Stimulated activated CD8-positive, alpha-beta memory T cell treated with anti-CD3 and anti-CD28 coated beads, Interleukin-4, amount 100 ng/mL, for 48 hours (primary cell): ENCODE results near the gene NAGS.
"Not testable (repeated sequence)": the region's sequence is repeated elsewhere in the genome, so short reads cannot be mapped to it uniquely, and the experiment has no call there.

Experiments
- DNase-seq: peaks from one replicate; pipeline ENCODE4 v3.0.0-alpha.2; 2020

The NAGS gene

DNA sequence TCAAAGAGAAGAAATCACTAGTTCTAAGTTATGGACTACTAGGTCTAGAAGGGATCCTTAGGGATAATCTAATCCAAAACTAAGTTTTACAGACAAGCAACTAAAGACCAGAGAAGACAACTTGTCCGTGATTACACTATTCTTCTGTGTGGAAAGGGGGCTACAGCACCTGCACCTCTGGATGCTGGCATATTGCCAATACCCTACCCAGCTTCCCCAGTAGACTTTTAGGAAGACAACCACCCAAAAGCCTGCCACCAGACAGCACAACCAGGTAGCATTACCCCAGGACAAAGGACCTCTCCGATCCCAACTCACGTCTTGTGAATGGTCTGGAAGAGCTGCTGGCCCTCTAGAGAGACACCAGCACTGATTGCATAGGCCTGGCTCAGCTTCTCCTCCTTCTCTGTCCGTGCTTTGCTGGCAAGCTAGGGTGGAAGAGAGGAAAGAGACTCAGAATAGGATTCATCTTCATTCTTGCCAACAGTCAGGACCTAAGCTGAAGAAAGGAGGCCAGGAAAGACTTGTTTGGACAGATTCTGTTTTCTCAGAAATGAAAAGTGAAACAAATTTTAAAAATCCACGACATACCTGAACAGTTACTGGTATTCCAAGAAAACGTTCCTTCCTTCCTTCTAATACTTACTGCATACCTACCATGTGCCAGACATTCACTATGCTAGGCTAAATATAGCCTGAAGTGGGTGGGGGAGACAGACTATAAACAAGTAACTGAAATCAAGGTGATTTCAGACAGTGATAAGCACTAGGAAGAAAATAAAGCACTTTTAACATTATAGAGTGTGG lies 35.6 kb downstream of the NAGS start:
- no peak for DNase-seq

DNA sequence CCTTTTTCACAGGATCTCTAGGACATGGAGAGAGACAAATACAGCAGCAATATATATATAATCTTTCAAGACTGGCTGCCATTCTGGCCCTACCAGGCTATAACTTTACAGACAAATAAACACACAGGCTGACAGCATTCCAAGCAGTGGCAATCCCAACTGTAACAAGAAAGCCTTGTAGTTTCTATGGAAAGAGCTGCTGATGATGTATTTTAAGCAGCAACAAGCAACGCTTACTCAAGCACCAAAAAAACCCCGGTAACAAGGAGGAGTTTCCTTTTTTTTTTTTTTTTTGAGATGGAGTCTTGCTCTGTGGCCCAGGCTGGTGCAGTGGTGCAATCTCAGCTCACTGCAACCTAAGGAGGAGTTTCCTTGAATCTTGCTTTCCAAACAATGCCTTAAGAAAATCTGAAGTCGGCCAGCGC lies 38.9 kb downstream of the NAGS start:
- DNase-seq: no peak

DNA sequence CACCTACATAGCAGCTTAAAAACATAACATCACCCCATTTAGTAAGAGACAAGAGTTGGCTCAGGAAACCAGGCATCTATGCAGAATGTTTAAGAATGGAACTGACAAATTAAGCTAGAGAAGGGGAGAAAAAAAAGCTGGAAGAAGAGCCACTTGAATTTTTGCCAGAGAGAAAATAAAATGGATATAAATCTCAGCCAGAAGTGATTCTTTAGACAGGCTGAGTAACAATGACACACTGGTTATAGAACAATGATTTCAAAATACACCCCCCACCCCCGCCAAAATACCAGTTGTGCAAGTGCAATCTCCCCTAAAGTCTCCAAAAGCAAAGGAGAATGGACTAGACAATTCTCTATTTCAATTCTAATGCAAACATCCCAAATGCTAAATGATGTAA lies 39.6 kb downstream of the NAGS start:
- no peak for DNase-seq

DNA sequence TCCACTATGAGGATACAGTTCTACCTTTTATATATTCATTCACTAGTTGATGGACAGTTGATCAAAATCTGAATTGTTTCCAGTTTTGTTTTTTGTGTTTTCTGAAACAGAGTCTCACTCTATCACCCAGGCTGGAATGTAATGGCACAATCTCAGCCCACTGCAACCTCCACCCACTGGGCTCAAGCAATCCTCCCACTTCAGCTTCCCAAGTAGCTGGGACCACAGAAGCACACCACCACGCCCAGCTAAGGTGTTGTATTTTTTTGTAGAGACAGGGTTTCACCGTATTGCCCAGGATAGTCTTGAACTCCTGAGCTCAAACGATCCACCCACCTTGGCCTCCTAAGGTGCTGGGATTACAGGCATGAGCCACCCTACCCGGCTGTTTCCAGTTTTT lies 41.1 kb downstream of the NAGS start:
- no peak for DNase-seq

DNA sequence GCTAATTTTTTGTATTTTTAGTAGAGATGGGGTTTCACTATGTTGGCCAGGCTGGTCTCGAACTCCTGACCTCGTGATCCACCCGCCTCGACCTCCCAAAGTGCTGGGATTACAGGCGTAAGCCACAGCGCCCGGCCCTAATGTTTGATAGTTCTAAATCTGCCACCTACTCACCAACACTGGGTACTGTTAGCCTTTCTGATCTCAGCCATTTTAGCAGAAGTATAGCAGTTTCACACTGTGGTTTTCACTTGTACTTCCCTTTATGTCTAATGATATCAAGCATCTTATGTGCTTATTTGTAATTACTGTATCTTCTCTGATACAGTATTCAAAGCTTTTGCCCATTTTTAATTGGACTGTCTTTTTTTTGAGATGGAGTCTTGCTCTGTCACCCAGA lies 42.5 kb downstream of the NAGS start:
- not testable (repeated sequence) for DNase-seq

DNA sequence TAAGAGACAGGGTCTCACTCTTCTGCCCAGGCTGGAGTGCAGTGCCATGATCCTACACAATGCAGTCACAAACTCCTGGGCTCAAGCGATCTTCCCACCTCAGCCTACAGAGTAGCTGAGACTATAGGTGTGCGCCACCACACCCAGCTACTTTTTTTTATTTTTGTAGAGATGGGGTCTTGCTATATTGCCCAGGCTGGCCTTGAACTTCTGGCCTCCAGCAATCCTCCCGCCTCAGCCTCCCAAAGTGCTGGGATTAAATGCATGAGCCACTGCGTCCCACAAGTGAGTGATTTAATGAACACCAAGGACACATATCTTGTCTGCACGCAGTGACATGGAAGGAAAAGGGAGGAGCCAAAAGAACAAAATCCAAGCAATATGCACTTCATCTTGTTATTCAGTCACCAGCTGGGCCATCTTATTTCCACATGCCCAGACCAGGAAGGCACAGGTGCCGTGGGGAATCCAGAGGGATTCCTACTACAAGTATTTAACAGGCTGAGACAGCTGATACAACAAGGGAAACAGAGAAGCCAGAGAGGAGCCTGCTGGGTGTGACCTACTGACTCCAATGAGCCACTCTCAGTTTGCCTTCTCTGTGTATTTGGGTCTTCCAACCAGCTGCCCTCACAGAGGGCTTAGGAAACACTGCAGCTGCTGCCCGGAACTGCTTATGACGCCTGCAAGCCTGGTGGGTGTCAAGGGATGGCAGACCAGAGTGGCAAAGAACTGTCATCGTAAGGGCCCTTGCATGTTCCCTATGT lies 45.1 kb downstream of the NAGS start:
- no peak for DNase-seq

DNA sequence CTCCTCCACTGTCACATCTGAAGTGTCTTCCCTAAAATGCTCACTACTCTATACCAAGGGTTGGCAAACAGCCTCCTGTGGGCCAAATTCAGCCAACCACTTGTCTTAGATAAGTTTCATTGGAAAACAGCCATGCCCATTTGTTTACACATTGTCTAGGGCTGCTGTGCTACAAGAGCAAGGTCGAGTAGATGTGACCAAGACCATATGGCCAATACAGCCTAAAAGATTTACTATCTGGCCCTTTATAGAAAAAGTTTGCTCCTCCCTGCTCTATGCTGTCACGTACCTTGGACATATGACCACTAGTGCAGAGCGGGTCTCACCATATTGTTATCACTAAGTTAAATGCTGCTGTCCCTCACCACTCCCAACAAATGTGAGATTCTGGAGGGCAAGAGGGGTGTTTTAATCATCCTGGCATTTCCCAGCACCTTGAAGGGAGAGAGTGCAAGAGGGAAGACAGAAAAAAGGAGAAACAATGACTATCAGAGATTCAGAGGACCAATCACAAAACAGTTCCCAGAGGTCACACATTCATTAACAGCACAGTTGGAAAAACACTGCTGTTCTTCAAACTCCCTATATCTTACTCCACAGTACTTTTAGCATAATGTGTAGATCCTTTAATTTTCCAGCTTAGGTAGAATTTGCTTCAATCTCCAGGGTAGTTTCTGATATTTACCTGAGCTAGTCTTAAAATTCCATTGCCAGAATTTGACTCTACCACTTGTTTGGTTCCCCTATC lies 48.9 kb downstream of the NAGS start:
- DNase-seq: no peak
